K562 (cell line): Measurements from ENCODE around the gene S100A7A. TPM values are rescaled to one million over a fixed set of nuclear protein-coding genes. Genes with fewer than 3 reads are reported as not detected.
A peak's percentile ranks its signal among the peaks of the same experiment; 100 is the strongest.

Source experiments
- ATF1 ChIP-seq, 2 experiments: fragments of 450-650 bp in 1 of 2; IDR thresholded peaks; 2 replicates each; pipeline ENCODE4 v1.6.1; 2016; ENCODE audit warnings: missing compliant biosample characterization in 1 of 2, missing genetic modification characterization in 1 of 2
- ATF2 ChIP-seq: sonication (generic); formaldehyde crosslinking; IDR thresholded peaks from 2 replicates; pipeline ENCODE4 v1.8.1; 2022; ENCODE audit warnings: missing genetic modification reagents
- BHLHE40 ChIP-seq: IDR thresholded peaks from 2 replicates; pipeline ENCODE4 v1.6.1; 2011; ENCODE audit warnings: low read length, improper control_type of control experiment
- ELF2 ChIP-seq: fragments of 250-450 bp; sonication (Bioruptor Pico); IDR thresholded peaks from 2 replicates; pipeline ENCODE4 v1.5.0; 2021; ENCODE audit warnings: mild to moderate bottlenecking
- EWSR1 ChIP-seq: fragments of 450-650 bp; IDR thresholded peaks from 2 replicates; pipeline ENCODE4 v1.6.1; 2018; ENCODE audit warnings: borderline replicate concordance, mild to moderate bottlenecking, low read depth, moderate library complexity; ENCODE audit not compliant: partially characterized antibody
- HDAC3 ChIP-seq: fragments of 450-650 bp; IDR thresholded peaks from 2 replicates; pipeline ENCODE4 v1.6.1; 2018; ENCODE audit warnings: borderline replicate concordance, mild to moderate bottlenecking, moderate library complexity; ENCODE audit not compliant: partially characterized antibody
- ID3 ChIP-seq, 2 experiments: fragments of 250-450 bp in 1 of 2; fragments of 450-650 bp in 1 of 2; sonication (Bioruptor Pico) in 1 of 2; IDR thresholded peaks; 2 replicates each; pipeline versions ENCODE4 v1.6.1 to v1.8.0; 2016 to 2021; ENCODE audit warnings: mild to moderate bottlenecking in 2 of 2, moderate library complexity in 2 of 2, missing compliant biosample characterization in 1 of 2, missing genetic modification characterization in 1 of 2
- L3MBTL2 ChIP-seq: fragments of 450-650 bp; IDR thresholded peaks from 2 replicates; pipeline ENCODE4 v1.6.1; 2016; ENCODE audit warnings: mild to moderate bottlenecking, moderate library complexity
- MAZ ChIP-seq, 2 experiments: fragments of 450-650 bp in 1 of 2; sonication (generic) in 1 of 2; formaldehyde crosslinking; IDR thresholded peaks in 1 of 2; conservative IDR thresholded peaks in 1 of 2; 2 replicates each; pipeline versions ENCODE4 v1.4.0 to v1.5.0; 2020; ENCODE audit warnings: mild to moderate bottlenecking in 1 of 2, missing genetic modification reagents in 1 of 2
- MBD2 ChIP-seq: sonication (generic); IDR thresholded peaks from 2 replicates; pipeline ENCODE4 v1.6.1; 2016; ENCODE audit warnings: low read depth, borderline replicate concordance
- RB1 ChIP-seq: fragments of 450-650 bp; IDR thresholded peaks from 2 replicates; pipeline ENCODE4 v1.6.1; 2017; ENCODE audit warnings: low read depth, mild to moderate bottlenecking
- RUNX1 ChIP-seq: sonication (generic); IDR thresholded peaks from 2 replicates; pipeline ENCODE4 v1.6.1; 2016; ENCODE audit warnings: antibody characterized with exemption, low read depth
- SRSF7 ChIP-seq: fragments of 200-400 bp; formaldehyde crosslinking; optimal IDR thresholded peaks from 2 replicates; pipeline ENCODE3; 2017; ENCODE audit warnings: mild to moderate bottlenecking, low read depth, low read length
- TCF15 ChIP-seq: fragments of 250-450 bp; sonication (Bioruptor Pico); IDR thresholded peaks from 2 replicates; pipeline ENCODE4 v1.8.0; 2022; ENCODE audit warnings: moderate library complexity, mild to moderate bottlenecking, inconsistent platforms
- TFAM ChIP-seq: fragments of 250-450 bp; sonication (Bioruptor Pico); conservative IDR thresholded peaks from 2 replicates; pipeline ENCODE4 v1.5.0; 2021; ENCODE audit warnings: mild to moderate bottlenecking, moderate library complexity
- TRIM24 ChIP-seq, 2 experiments: fragments of 450-650 bp; IDR thresholded peaks; 2 replicates each; pipeline ENCODE4 v1.6.1; 2016
- TRIM25 ChIP-seq: fragments of 450-650 bp; IDR thresholded peaks from 2 replicates; pipeline ENCODE4 v1.7.0; 2016; ENCODE audit warnings: borderline replicate concordance
- ZEB2 ChIP-seq: fragments of 450-650 bp; IDR thresholded peaks from 2 replicates; pipeline ENCODE4 v1.6.1; 2016
- ZKSCAN1 ChIP-seq: fragments of 150-350 bp; IDR thresholded peaks from 2 replicates; pipeline ENCODE4 v1.6.1; 2016; ENCODE audit warnings: low read depth, low read length
- ZNF121 ChIP-seq: sonication (generic); formaldehyde crosslinking; conservative IDR thresholded peaks from 2 replicates; pipeline ENCODE4 v1.8.0; 2022; ENCODE audit warnings: missing genetic modification reagents
- ZNF197 ChIP-seq: fragments of 200-800 bp; sonication (Bioruptor generic); IDR thresholded peaks from 2 replicates; pipeline ENCODE4 v1.6.1; 2016; ENCODE audit warnings: low read depth, missing genetic modification characterization, missing compliant biosample characterization
- polyA plus RNA-seq, 8 experiments: library from polyadenylated mRNA; depleted of rRNA in 4 of 8; stranded (reverse) in 5 of 8; unstranded in 3 of 8; fragments of >200 nt; fragmentation: Nextera tagmentation in 2 of 8; fragmentation: Illumina TruSeq in 1 of 8; extraction: Ambion mirVana in 2 of 8; extraction: Trizol in 1 of 8; gene quantifications; 2 replicates each; pipeline versions ENCODE4 v1.2.1 to v1.2.3, GENCODE V29; 2011 to 2014; ENCODE audit warnings: inconsistent platforms in 1 of 8, missing spikeins in 1 of 8
- total RNA-seq, 7 experiments: library from RNA; depleted of rRNA in 6 of 7; stranded (reverse); fragments of >200 nt in 6 of 7; fragmentation: Illumina TruSeq in 2 of 7; extraction: Trizol in 2 of 7; gene quantifications; 2 replicates each; pipeline versions ENCODE4 v1.2.1 to v1.2.3, GENCODE V29; 2011 to 2021; ENCODE audit warnings: low replicate concordance in 1 of 7

Gene S100A7A
- total and polyA plus RNA-seq, 9 of the 15 experiments (the other 6 are each of a cell fraction or from before 2014, with no cell fraction given) = not detected

- TF ChIP-seq SRSF7 (no peak), TRIM24 (IDR thresholded peaks at IDR 0.05) (0 out of 4 replicates have a peak, but pooled peaks of 1 of the 2 experiments have one; percentile 25), ELF2 (CRISPR knock-in tag) (no peak), MBD2 (peak; percentile 38; the same call in 1 of the 2 replicates), TFAM (CRISPR knock-in tag) (no peak), ATF1 (CRISPR knock-in tag; IDR thresholded peaks at IDR 0.05) (no peak), ATF1 (tag; IDR thresholded peaks at IDR 0.05) (0 out of 2 replicates have a peak, but pooled peaks have one; percentile 22), ZKSCAN1 (peak; percentile 33; the same call in 1 of the 2 replicates), HDAC3 (peak; percentile 39), ZNF121 (CRISPR knock-in tag) (no peak), MAZ (CRISPR knock-in tag; conservative IDR thresholded peaks at IDR 0.05 in 1 of 2, IDR thresholded peaks at IDR 0.05 in 1 of 2) (peak in 1 of 2 experiments; percentile 48; a peak in 1 of 4 replicates), ZNF197 (CRISPR knock-in tag) (no peak), RUNX1 (no peak), ZEB2 (peak; percentile 71), TCF15 (CRISPR knock-in tag) (no peak), EWSR1 (no peak), ID3 (CRISPR knock-in tag; IDR thresholded peaks at IDR 0.05) (no peak), ID3 (tag; IDR thresholded peaks at IDR 0.05) (no peak), TRIM25 (no peak), BHLHE40 (peak; percentile 87), L3MBTL2 (peak; percentile 27; the same call in 1 of the 2 replicates), ATF2 (CRISPR knock-in tag) (no peak), RB1 (peak; percentile 43; the same call in 1 of the 2 replicates)
Measured at GRCh38 chr1:153434746-153435455, 18.6 kb downstream of the S100A7A start (continued).
